ENCODE measurements around the gene FYN. TPM values are rescaled to one million over a fixed set of nuclear protein-coding genes. Genes with fewer than 3 reads are reported as not detected.

The FYN gene
- total RNA-seq, 1 experiment from 2014 or later: 18.5 TPM

DNA sequence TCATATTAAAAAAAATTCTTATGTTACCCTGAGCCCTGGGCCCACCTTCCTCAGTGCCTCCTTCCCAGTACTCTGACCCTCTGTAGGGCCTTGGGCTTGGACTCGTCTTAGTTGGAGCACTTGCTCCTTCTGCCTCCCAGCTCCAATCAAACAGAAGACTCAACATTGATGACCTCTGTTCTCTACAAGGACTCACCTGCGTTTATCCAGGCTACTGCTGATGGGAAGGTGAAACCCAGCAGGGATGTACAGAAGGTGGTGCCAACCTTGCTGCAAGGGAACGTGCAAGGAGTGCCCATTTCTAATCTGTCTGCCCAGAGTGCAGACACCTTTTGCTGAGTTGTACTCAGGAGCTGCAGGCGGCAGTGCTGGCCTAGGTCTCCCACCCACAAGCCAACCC lies 38.9 kb downstream of the FYN start:
- Histone ChIP-seq H2AFZ (ENCODE audit: low read depth, low read length, poor library complexity, severe bottlenecking) (no peak overlapping the region), H3K9me2 (ENCODE audit: insufficient read depth) (no peaks in the 10 kb centered on the region), H3K27ac (ENCODE audit: low read depth, low read length) (no peak overlapping the region), H3K9ac (ENCODE audit: low read length) (no peak overlapping the region), H3K79me2 (ENCODE audit: insufficient read depth, low read length) (no peaks in the 10 kb centered on the region), H3K4me3 (replicated peaks in 1 of 2; ENCODE audit: low read depth in 1 of 2, low read length in 2 of 2) (no peak overlapping the region), H3K27me3 (ENCODE audit: insufficient read depth, low read length) (no peaks in the 10 kb centered on the region), H3K36me3 (ENCODE audit: control insufficient read depth in 1 of 2, insufficient read depth in 2 of 2, low read length in 2 of 2) (no peaks in the 10 kb centered on the region), H3K4me2 (ENCODE audit: low read length) (no peak overlapping the region), H4K20me1 (ENCODE audit: insufficient read depth) (no peaks in the 10 kb centered on the region), H3K9me3 (ENCODE audit: control insufficient read depth in 1 of 2, insufficient read depth in 1 of 2, low read depth in 1 of 2, low read length in 2 of 2) (no peaks in the 10 kb centered on the region), H3K4me1 (ENCODE audit: control insufficient read depth in 1 of 2, insufficient read depth in 2 of 2, low read length in 2 of 2) (no peaks in the 10 kb centered on the region)
- no peak for ATAC-seq
- CTCF ChIA-PET: no interaction called here
- DNase-seq (ENCODE audit: low read depth, low spot score): no peak
- RAD21 ChIA-PET (ENCODE audit: low non-redundant PET in 1 of 2, low total read pairs in 2 of 2, uncharacterized antibody in 2 of 2, unreplicated experiment in 2 of 2): no interaction called here
- POLR2A ChIA-PET: no interaction called here
- TF ChIP-seq SP1 (IDR thresholded peaks at IDR 0.05; ENCODE audit: low read depth) (no peak), YY1 (IDR thresholded peaks at IDR 0.05; ENCODE audit: extremely low read depth, insufficient replicate concordance, low read depth, low read length) (no peak), ZFX (IDR thresholded peaks at IDR 0.05) (no peak), REST (IDR thresholded peaks at IDR 0.05; ENCODE audit: low read depth) (no peak), POLR2A (IDR thresholded peaks at IDR 0.05; ENCODE audit: borderline replicate concordance, extremely low read depth, insufficient read depth, insufficient read length) (no peak), ZNF274 (IDR thresholded peaks at IDR 0.05; ENCODE audit: low read depth, low read length) (no peak), SRF (IDR thresholded peaks at IDR 0.05; ENCODE audit: low read depth) (no peak), SIN3A (IDR thresholded peaks at IDR 0.05; ENCODE audit: low read depth) (no peak), ATF3 (IDR thresholded peaks at IDR 0.05) (no peak), CTCF (IDR thresholded peaks at IDR 0.05 in 2 of 3, conservative IDR thresholded peaks at IDR 0.05 in 1 of 3; ENCODE audit: borderline replicate concordance in 1 of 3, insufficient read depth in 1 of 3, low read depth in 2 of 3, low read length in 2 of 3) (no peak), MAX (IDR thresholded peaks at IDR 0.05) (no peak), POLR2AphosphoS5 (IDR thresholded peaks at IDR 0.05; ENCODE audit: low read depth, low read length) (no peak), JUND (IDR thresholded peaks at IDR 0.05) (no peak), EZH2 (IDR thresholded peaks at IDR 0.05) (no peak), EGR1 (IDR thresholded peaks at IDR 0.05; ENCODE audit: low read depth) (no peak), CEBPB (IDR thresholded peaks at IDR 0.05; ENCODE audit: low read depth) (no peak), EZH2phosphoT487 (IDR thresholded peaks at IDR 0.05; ENCODE audit: borderline replicate concordance) (no peak), RAD21 (IDR thresholded peaks at IDR 0.05; ENCODE audit: low read depth) (no peak)
- intact Hi-C loops (cut with micrococcal nuclease): loop anchor here (5.0 kb wide), 1 partner anchor 77 kb away; no protein-coding TSS in a partner anchor
- no TSS peak for BruUV-seq (replicated peaks)
